ENCODE results near the gene SFN.
"Not testable (repeated sequence)": the region's sequence is repeated elsewhere in the genome, so short reads cannot be mapped to it uniquely, and the experiment has no call there.

The SFN gene

GRCh38 chr1:26862781-26863684, at the start of gene SFN:
Gene SFN (plus strand): TSS chr1:26863149. CDS start chr1:26863213, 64 bp downstream.
- DNase-seq (ENCODE audit: low read depth), result peak; percentile 29

DNA sequence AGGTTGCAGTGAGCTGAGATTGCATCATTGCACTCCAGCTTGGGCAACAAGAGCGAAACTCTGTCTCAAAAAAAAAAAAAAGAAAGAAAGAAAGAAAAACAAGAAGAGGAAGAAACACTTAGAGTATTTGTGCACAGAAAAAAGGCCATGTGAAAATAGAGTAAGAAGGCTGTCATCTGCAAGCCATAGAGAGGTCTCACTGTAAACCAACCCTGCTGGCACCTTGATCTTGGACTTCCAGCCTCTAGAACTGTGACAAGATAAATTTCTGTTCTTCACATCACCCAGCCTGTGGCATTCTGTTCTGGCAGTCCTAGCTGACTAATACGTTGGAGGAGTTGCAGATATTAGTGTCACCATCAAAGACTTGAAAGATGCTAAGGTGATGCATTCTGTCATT, 48.6 kb upstream of the SFN start:
- DNase-seq (ENCODE audit: low read depth), result no peak

DNA sequence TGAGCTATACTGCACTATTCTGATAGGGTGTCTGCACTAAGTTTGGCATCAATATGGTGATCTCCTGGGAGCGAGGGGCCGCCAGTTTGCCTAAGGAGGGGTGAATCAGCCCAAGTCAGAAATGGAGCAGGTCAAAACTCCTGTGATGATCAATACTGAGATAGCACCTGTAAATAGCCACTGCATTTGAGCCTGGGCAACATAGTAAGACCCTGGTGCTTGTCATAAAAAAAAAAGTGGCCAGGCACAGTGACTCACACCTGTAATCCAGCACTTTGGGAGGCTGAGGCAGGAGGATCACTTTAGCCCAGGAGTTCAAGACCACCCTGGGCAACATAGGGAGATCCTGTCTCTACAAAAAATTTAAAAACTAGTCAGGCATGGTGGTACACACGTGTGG, 48.1 kb upstream of the SFN start:
- no peak for DNase-seq (ENCODE audit: low read depth)

DNA sequence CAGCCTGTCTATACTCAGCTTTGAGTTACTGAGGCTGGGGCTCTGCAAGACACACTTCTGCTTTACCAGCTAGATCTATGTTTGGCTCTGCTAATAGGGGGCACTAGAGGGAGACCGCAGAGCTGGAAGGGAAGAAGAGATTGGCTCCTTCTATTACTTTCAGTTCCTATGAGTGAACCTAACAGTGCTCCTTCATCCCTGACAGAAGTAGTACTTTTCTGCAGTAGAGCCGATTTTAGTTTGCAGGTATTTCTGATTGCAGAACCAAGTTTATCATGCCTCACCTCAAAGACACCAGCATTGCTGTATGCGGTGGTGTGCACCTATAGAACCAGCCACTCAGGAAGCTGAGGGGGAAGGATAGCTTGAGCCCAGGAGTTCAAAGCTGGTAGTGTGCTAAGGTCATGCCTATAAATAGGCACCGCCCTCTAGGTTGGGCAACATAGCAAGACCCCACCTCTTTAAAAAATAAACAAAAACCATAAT, 42.1 kb upstream of the SFN start:
- DNase-seq (ENCODE audit: low read depth), result no peak

DNA sequence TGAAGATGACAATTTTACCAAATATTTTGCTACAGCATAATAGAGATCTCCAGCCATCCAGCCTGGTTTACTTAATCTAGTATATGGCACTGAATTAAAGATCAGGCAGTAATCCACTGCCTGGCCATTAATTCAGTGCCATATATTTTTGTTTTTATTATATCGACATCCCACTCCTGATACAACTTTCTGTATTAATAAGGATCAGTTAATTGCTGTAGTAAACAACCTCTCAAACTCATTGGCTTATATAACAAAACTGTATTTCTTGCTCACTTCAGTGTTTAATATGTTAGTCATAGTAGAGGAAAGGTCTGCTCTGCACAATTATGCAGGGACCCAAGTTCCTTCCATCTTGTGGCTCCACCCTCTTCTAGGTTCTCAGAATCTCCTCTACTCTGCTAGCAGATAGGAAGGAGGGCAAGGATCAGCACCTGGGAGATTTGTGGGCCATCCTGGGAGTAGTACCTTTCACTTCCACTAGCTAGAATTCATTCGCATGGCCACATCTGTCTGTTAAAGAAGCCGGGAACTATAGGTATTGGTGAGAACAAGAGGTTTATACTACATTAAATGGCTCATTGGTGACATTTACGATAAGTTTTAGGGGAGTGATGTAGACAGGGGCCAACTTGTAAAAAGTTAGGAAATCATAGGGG, 40.1 kb upstream of the SFN start:
- DNase-seq (ENCODE audit: low read depth), result no peak

- DNase-seq (ENCODE audit: low read depth), result no peak
Measured at GRCh38 chr1:26824731-26825130, 38.2 kb upstream of the SFN start.

DNA sequence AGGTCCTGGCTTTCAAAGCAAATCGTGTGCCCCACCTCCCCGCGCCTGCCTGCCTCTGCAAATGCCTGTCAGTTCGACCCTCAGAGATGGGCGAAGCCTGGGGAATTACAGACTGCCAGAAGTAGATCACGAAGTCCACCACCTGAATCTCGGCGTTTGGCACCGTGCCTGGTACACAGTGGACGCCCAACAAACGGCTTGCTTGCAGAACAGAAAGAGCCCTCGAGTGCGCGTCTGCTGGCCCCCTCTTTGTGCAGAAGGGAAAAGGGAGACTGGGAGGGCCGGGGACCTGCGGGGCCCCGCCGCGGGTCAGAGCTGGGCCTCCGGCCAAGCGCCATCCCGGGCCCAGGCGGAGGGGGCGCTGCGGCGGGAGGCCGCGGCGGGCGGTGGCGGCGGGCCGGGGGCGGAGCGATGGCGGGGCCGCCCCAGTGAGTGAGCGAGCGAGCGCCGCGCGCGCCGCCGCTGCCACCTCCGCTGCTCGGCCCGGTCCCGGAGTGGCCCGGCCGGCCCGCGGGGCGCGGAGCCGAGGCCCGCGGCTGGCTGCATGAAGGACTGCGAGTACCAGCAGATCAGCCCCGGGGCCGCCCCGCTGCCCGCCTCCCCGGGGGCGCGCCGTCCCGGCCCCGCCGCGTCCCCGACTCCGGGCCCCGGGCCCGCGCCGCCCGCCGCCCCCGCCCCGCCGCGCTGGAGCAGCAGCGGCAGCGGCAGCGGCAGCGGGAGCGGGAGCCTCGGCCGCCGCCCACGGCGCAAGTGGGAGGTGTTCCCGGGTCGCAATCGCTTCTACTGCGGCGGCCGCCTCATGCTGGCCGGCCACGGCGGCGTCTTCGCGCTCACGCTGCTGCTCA, 36.5 kb upstream of the SFN start, which contains the start of gene ZDHHC18:
TSS of gene ZDHHC18 (plus strand) at position 428 of the 845 bp plus-strand sequence. CDS start at position 545, 117 bp downstream.
- DNase-seq (ENCODE audit: low read depth), result peak; percentile 69

DNA sequence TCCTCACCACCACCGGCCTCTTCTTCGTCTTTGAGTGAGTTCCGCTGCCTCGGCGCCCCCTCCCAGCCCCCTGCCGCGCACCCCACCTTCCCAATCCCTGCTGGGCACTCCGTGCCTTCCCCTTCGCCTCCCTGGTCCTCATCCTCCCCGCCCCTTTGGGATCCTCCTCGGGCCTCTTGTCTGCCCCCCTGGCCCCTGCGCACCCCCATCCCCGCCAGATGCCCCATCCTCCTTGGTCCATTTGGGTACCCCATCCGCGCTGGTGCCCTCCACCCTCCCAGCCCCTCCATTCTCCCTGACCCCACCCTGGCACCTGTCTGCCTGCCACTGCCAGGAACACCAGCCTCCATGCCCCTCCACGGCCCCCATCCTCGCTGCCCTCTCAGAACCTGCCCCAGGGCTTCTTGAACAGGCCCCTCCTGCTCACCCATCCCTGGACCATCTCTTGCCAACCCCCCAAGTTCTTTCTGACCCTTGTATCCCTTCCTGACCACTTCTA, 35.8 kb upstream of the SFN start:
- no peak for DNase-seq (ENCODE audit: low read depth)

GRCh38 chr1:26827663-26828062, 35.3 kb upstream of the SFN start:
- no peak for DNase-seq (ENCODE audit: low read depth)

- DNase-seq (ENCODE audit: low read depth), result no peak
Measured at GRCh38 chr1:26828411-26828991, 34.4 kb upstream of the SFN start.

DNA sequence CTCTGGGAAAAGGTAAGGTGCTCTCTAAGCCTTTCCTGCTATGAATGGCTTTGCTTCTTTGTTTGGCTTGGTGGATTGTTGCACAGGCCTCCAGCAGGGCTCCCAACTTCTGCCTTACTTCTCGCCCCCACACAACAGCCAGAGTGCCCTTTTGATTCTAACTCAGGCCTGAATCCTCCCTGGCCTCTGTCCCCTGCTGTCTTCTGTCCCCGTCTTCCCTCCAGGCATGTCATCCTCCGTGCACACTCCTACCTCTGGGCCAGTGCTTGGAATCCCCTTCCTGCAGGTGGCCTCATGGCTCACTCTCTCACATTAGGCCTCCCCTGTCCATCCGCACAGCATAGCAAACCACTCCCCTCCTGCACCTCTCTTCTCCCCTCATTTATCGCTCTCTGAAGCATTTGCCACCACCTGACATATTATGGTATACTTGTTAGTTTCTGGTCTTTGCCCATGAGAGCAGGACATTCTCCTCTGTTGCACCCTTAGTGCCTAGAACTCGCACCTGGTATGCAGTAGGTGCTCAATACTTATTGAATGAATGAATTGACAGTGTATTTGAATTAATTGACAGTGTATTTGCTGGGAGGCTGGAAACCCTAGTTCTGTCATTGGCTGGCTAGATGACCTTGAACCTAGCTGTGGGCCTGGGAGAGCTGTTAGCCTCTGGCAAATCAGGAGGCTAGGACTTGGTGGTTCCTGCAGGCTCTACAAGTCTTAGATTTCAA, 33.6 kb upstream of the SFN start:
- no peak for DNase-seq (ENCODE audit: low read depth)

- no peak for DNase-seq (ENCODE audit: low read depth)
Measured at GRCh38 chr1:26831059-26831458, 31.9 kb upstream of the SFN start.

DNA sequence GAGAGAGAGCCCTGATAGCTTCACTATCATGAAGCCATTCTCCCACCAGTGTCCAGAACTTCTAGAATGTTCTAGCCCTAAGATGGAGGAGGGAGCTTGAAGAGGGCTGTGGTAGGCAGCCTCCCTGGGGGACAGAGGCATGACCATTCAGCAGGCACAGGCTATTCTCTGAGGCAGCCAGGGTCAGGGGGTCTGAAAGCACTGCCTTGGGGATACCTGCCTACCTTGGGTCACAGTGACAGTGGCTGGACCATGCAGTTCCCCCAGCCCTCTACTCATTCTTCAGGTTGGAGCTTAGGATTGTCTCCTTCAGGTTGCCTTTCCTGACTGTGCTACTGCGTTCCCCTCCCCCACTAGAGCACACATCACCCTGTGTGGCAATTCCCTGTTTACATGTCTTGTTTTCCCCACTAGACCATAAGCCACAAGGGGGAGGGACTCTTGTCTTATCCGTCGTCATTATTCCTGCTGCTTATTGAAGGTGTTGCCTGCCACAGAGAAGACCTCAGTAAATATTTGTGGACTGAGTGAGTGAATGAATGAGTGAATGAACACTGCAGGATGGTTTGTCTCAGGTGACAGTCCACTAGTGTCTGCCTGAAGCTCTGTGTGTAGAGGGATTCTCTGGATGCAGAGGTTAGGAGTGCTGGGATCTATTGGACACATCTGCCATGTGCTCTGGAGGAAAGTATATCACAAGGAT, 31.3 kb upstream of the SFN start:
- no peak for DNase-seq (ENCODE audit: low read depth)

DNA sequence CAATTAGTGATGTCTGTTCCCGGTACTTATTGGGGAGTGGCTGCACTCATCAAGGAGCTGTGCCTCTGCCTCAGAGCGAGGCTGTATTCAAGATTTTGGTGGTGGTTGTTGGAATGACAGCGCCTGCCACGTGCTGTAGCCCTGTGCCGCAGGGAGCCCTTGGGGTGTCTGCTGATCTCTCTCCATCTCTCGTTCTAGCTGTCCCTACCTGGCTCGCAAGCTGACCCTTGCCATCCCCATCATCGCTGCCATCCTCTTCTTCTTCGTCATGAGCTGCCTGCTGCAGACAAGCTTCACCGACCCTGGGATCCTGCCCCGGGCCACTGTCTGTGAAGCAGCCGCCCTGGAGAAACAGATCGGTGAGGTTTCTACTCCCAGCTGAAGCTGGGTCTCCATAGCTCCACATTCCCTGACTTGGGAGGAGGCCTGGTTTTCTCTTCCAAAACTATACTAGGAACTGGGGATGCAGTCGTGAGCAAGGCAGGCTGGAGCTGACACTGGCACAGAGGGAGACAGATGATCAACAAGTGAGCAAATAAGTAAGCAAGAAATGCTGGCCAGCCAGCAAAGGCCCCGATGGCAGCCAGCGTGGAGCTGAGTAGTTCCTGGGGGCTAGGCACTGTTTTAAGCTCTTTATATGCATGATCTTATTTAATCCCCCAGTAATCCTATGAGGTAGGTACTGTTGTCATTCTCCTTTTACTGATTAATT, 30.5 kb upstream of the SFN start:
- no peak for DNase-seq (ENCODE audit: low read depth)

- DNase-seq (ENCODE audit: low read depth), result peak; percentile 83
Measured at GRCh38 chr1:26833432-26834405, 29.2 kb upstream of the SFN start.

DNA sequence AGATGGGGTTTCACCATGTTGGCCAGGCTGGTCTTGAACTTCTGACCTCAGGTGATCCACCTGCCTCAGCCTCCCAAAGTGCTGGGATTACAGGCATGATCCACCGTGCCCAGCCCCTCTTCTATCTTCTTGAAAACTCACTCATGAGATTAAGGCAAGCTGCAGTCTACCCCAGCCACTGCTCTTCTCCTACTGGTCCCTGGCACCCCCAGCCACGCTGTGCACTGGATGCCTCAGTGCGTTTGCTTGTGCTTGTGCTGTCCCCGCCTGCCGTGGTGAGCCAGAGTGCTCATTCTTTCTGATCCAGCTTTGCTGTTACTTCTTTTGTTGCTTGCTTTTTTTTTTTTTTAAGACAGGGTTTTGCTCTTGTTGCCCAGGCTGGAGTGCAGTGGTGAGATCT, 25.3 kb upstream of the SFN start:
- DNase-seq (ENCODE audit: low read depth), result not testable (repeated sequence)

DNA sequence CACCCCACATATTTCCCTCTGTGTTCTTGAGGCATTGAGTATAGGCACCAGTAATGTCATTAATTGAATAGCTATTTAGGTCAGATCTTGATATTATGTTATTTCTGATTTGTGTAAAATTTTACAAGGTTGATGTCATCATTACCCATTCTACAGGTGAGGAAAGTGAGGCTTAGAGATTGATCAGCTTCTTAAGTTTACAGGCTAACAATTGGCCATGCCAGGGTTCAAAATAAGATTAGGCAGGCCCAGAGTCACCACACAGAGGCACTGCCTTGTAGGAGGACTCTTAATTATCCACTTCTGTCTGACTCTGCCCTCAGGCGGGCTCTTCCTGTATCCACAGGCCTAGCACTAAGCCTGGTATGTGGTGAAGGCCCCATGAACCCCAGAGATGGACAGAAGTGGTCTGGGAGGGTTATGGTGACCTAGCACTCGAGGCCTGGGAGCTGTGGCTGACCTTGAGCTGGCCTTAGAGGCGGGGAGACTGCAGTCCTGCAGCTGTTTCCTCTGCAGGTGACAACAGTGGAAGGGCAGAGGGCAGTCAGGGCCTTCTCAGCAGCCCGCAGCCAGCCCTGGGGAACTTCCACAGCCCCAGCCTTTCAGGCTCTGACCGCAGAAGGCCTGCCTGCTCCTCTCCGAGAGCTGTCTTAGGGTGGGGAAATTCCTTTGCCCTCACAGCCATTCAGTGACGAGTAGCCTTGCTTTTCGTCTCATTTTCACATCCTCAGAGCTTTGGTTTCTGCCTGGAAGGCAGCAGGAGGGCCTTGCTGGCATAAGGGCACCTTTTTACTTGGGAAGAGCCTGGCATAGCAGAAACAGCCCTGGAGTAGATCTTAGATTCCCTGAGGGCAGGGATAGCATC, 24.2 kb upstream of the SFN start:
- peak; percentile 22 for DNase-seq (ENCODE audit: low read depth)

Measured in activated T-helper 1 cell treated with Interleukin-2 at 50 U/mL for 16 hours (primary cell).